ENCODE data around the gene OR2A5.
"Not testable (repeated sequence)": the region's sequence is repeated elsewhere in the genome, so short reads cannot be mapped to it uniquely, and the experiment has no call there.

DNA sequence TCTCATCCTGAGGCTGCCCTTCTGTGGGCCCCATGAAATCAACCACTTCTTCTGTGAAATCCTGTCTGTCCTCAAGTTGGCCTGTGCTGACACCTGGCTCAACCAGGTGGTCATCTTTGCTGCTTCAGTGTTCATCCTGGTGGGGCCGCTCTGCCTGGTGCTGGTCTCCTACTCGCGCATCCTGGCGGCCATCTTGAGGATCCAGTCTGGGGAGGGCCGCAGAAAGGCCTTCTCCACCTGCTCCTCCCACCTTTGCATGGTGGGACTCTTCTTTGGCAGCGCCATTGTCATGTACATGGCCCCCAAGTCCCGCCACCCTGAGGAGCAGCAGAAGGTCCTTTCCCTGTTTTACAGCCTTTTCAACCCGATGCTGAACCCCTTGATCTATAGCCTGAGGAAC lies 2.1 kb downstream of the OR2A5 start:
- TF ChIP-seq, protein P1, sequence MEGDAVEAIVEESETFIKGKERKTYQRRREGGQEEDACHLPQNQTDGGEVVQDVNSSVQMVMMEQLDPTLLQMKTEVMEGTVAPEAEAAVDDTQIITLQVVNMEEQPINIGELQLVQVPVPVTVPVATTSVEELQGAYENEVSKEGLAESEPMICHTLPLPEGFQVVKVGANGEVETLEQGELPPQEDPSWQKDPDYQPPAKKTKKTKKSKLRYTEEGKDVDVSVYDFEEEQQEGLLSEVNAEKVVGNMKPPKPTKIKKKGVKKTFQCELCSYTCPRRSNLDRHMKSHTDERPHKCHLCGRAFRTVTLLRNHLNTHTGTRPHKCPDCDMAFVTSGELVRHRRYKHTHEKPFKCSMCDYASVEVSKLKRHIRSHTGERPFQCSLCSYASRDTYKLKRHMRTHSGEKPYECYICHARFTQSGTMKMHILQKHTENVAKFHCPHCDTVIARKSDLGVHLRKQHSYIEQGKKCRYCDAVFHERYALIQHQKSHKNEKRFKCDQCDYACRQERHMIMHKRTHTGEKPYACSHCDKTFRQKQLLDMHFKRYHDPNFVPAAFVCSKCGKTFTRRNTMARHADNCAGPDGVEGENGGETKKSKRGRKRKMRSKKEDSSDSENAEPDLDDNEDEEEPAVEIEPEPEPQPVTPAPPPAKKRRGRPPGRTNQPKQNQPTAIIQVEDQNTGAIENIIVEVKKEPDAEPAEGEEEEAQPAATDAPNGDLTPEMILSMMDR (IDR thresholded peaks at IDR 0.05), result not testable (repeated sequence)
- TF ChIP-seq POLR2AphosphoS5 (IDR thresholded peaks at IDR 0.05; ENCODE audit: insufficient read depth in 1 of 2, low read depth in 1 of 2); POLR2A (IDR thresholded peaks at IDR 0.05): not testable (repeated sequence)

Data from vagina (tissue), 2 donors.